SK-N-SH treated with all-trans-retinoic acid at 6 μM for 48 hours (cell line): ENCODE results near the gene EIF1B.

Experiments used
- ATAC-seq: fragments of 200-7000 bp; cut with Tn5 transposase; 3 replicates; pipeline ENCODE4 v1.9.1; 2020; ENCODE audit warnings: mild to moderate bottlenecking, moderate library complexity
- BACH2 ChIP-seq: fragments of 250-450 bp; sonication (Bioruptor Pico); IDR thresholded peaks from 2 replicates; pipeline ENCODE4 v1.9.0; 2021; ENCODE audit warnings: mild to moderate bottlenecking, borderline replicate concordance
- CREB5 ChIP-seq: fragments of 250-450 bp; sonication (Bioruptor Pico); IDR thresholded peaks from 2 replicates; pipeline ENCODE4 v1.5.1; 2020; ENCODE audit warnings: low read depth, mild to moderate bottlenecking, moderate library complexity
- CSDC2 ChIP-seq: fragments of 250-450 bp; sonication (Bioruptor Pico); IDR thresholded peaks from 2 replicates; pipeline ENCODE4 v1.5.0; 2020; ENCODE audit warnings: mild to moderate bottlenecking, moderate library complexity
- CSRNP3 ChIP-seq: fragments of 250-450 bp; sonication (Bioruptor Pico); IDR thresholded peaks from 2 replicates; pipeline ENCODE4 v1.5.1; 2021; ENCODE audit warnings: mild to moderate bottlenecking, moderate library complexity
- ISL1 ChIP-seq: fragments of 250-450 bp; sonication (Bioruptor Pico); IDR thresholded peaks from 2 replicates; pipeline ENCODE4 v2.1.2; 2022; ENCODE audit warnings: mild to moderate bottlenecking, moderate library complexity
- PATZ1 ChIP-seq: fragments of 250-450 bp; sonication (Bioruptor Pico); IDR thresholded peaks from 2 replicates; pipeline ENCODE4 v1.8.0; 2020; ENCODE audit warnings: mild to moderate bottlenecking, moderate library complexity, borderline replicate concordance
- POU6F1 ChIP-seq: fragments of 250-450 bp; sonication (Bioruptor Pico); IDR thresholded peaks from 2 replicates; pipeline ENCODE4 v1.8.0; 2021; ENCODE audit warnings: low read depth, mild to moderate bottlenecking, moderate library complexity, borderline replicate concordance
- PPARA ChIP-seq: fragments of 250-450 bp; sonication (Bioruptor Pico); IDR thresholded peaks from 2 replicates; pipeline ENCODE4 v1.5.0; 2020; ENCODE audit warnings: mild to moderate bottlenecking, borderline replicate concordance
- RARB ChIP-seq: fragments of 250-450 bp; sonication (Bioruptor Pico); IDR thresholded peaks from 2 replicates; pipeline ENCODE4 v1.8.0; 2021; ENCODE audit warnings: mild to moderate bottlenecking, moderate library complexity
- SNAI2 ChIP-seq: fragments of 250-450 bp; sonication (Bioruptor Pico); IDR thresholded peaks from 2 replicates; pipeline ENCODE4 v1.5.0; 2020; ENCODE audit warnings: mild to moderate bottlenecking, moderate library complexity
- TCF4 ChIP-seq: fragments of 250-450 bp; sonication (Bioruptor Pico); IDR thresholded peaks from 2 replicates; pipeline ENCODE4 v1.8.0; 2021; ENCODE audit warnings: mild to moderate bottlenecking, moderate library complexity, borderline replicate concordance
- TOX ChIP-seq: fragments of 250-450 bp; sonication (Bioruptor Pico); IDR thresholded peaks from 2 replicates; pipeline ENCODE4 v1.8.0; 2021; ENCODE audit warnings: mild to moderate bottlenecking, moderate library complexity, borderline replicate concordance
- ZC3H10 ChIP-seq: fragments of 250-450 bp; sonication (Bioruptor Pico); IDR thresholded peaks from 2 replicates; pipeline ENCODE4 v1.5.1; 2021; ENCODE audit warnings: mild to moderate bottlenecking, moderate library complexity
- ZFP3 ChIP-seq: fragments of 250-450 bp; sonication (Bioruptor Pico); IDR thresholded peaks from 2 replicates; pipeline ENCODE4 v1.5.0; 2020; ENCODE audit warnings: mild to moderate bottlenecking, moderate library complexity
- ZFP30 ChIP-seq: fragments of 450-650 bp; formaldehyde crosslinking; IDR thresholded peaks from 2 replicates; pipeline ENCODE4 v1.5.0; 2022; ENCODE audit warnings: mild to moderate bottlenecking, moderate library complexity
- ZNF565 ChIP-seq: fragments of 450-650 bp; formaldehyde crosslinking; conservative IDR thresholded peaks from 2 replicates; pipeline ENCODE4 v1.5.0; 2020; ENCODE audit warnings: low read depth, mild to moderate bottlenecking, moderate library complexity
- ZNF8 ChIP-seq: fragments of 450-650 bp; formaldehyde crosslinking; IDR thresholded peaks from 2 replicates; pipeline ENCODE4 v1.5.0; 2020; ENCODE audit warnings: mild to moderate bottlenecking, moderate library complexity
- TF ChIP-seq, protein P1 (sequence below): fragments of 250-450 bp; sonication (Bioruptor Pico); IDR thresholded peaks from 2 replicates; pipeline ENCODE4 v1.5.0; 2020; ENCODE audit warnings: mild to moderate bottlenecking, moderate library complexity

EIF1B gene

DNA sequence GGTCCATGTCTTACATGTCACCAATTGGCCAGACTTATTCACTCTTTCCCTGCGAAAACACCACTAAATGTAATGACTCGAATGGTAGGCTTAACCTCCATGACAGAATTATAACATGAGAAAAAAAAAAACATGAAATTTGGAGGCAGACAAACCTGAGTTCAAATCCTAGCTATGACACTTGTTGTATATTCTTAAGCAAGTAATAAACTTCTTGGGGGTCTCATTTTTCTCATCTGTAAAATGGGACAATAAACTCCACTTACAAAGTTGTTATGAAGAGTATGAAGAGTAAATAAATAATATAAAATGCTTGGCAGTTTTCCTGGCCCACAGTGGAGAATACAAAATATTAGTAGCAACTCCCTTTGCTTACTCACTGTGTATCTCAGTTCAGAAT, 11.4 kb upstream of the EIF1B start (continued):
- TF ChIP-seq ZFP30 = no peak
- no peak for TF ChIP-seq ZNF565
- no peak for TF ChIP-seq ZFP3 (CRISPR knock-in tag)
- no peak for TF ChIP-seq RARB (CRISPR knock-in tag)
- TF ChIP-seq PPARA (CRISPR knock-in tag) = no peak

- ATAC-seq = peak; percentile 24; the same call in 2 of the 3 replicates
- no peak for TF ChIP-seq BACH2 (CRISPR knock-in tag)
- TF ChIP-seq, protein P1, sequence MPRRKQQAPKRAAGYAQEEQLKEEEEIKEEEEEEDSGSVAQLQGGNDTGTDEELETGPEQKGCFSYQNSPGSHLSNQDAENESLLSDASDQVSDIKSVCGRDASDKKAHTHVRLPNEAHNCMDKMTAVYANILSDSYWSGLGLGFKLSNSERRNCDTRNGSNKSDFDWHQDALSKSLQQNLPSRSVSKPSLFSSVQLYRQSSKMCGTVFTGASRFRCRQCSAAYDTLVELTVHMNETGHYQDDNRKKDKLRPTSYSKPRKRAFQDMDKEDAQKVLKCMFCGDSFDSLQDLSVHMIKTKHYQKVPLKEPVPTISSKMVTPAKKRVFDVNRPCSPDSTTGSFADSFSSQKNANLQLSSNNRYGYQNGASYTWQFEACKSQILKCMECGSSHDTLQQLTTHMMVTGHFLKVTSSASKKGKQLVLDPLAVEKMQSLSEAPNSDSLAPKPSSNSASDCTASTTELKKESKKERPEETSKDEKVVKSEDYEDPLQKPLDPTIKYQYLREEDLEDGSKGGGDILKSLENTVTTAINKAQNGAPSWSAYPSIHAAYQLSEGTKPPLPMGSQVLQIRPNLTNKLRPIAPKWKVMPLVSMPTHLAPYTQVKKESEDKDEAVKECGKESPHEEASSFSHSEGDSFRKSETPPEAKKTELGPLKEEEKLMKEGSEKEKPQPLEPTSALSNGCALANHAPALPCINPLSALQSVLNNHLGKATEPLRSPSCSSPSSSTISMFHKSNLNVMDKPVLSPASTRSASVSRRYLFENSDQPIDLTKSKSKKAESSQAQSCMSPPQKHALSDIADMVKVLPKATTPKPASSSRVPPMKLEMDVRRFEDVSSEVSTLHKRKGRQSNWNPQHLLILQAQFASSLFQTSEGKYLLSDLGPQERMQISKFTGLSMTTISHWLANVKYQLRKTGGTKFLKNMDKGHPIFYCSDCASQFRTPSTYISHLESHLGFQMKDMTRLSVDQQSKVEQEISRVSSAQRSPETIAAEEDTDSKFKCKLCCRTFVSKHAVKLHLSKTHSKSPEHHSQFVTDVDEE (CRISPR knock-in tag) = no peak
- TF ChIP-seq ZNF8 (CRISPR knock-in tag) = no peak
These were observed 10.3 kb upstream of the EIF1B start for GRCh38 chr3:40299130-40299720.

DNA sequence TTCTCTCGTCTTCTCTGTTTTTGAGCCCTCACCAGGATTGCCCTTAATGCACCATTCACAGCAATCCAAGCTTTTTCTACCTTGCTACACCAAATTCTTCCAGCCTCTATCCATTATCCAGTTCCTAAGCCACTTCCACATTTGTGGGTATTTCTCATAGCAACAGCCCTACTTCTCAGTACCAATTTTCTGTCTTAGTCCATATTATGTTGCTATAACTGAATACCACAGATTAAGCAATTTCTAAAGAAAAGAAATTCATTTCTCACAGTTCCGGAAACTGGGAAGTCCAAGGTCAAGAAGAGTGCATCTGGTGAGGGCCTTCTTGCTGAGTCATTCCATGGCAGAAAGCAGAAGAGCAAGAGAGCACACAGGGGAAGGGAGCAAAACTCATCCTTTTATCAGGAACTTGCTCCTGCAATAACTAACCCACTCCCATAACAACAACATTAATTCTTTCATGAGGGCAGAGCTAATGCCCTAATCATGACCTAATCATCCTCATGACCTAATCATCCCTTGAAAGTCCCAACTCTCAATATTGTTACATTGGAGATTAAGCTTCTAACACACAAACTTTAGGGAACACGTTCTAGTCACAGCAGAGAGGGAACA, 9.7 kb upstream of the EIF1B start:
- ATAC-seq = peak; percentile 90
- TF ChIP-seq TCF4 (CRISPR knock-in tag) (no peak), ISL1 (CRISPR knock-in tag) (no peak), RARB (CRISPR knock-in tag) (no peak), ZC3H10 (CRISPR knock-in tag) (no peak), ZNF8 (CRISPR knock-in tag) (no peak), PATZ1 (CRISPR knock-in tag) (no peak), ZNF565 (no peak), CSRNP3 (CRISPR knock-in tag) (no peak), PPARA (CRISPR knock-in tag) (no peak), POU6F1 (CRISPR knock-in tag) (no peak), SNAI2 (CRISPR knock-in tag) (no peak), TOX (CRISPR knock-in tag) (no peak), CSDC2 (CRISPR knock-in tag) (no peak), CREB5 (CRISPR knock-in tag) (no peak), ZFP3 (CRISPR knock-in tag) (no peak), BACH2 (CRISPR knock-in tag) (no peak)
- TF ChIP-seq, protein P1 (CRISPR knock-in tag) = no peak
